Globus pallidus (tissue), 1 donor: ENCODE data around the gene IPO13.

Experiments
- DNase-seq: peaks from one replicate; pipeline ENCODE4 v3.0.0-alpha.2; 2015; ENCODE audit warnings: low spot score

IPO13 gene

DNA sequence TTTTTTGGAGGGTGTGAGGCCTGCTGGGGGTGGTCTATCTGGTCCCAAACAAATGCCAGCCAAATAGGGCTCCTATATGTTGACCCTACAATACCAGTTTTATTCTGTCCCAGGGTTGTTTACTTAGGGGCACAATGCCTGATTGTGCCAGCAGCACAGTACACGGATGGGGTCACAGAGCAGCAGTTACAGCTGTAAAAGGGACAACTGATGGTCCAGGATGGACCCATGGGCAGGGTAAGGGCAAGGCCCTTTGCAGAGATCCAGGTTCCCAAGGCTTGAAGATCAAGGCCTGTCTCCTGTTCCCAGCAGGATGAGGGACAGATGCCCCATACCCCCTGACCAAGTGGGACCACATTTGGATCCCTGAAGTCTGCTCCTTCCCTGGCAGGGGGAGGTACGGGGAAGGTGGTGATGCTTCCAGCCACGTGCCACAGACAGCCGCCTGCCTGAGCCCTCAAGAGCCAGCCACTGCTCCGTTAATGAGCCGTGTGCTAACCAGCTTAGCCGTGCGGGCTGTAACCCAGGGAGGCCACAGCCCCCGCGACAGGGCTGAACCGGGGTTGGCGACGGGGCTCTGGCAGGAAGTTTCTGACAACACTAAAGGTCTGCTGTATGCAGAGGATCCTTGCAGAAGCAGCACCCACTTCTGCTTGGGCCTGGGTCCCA lies 66.3 kb downstream of the IPO13 start:
- peak; percentile 76 for DNase-seq

DNA sequence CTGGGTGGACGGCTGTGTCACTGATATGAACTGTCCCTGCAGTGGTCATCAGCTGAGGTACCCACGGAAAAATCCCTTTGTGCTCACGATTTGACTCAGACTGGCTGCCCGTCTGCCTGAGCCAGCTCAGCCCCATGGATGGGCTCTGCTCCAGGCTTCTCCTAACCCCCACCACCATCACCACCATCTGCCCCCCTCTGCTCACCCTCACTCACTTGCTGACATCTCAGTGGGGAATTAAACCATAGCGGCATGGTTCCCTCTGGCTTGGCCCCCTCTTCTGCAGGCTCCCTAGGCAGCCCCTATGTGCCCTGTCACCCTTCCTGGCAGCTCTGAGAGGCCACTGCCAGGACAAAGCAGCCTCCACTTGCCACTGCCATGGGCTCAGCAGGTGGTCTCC lies 67.2 kb downstream of the IPO13 start:
- peak; percentile 69 for DNase-seq

GRCh38 chr1:44014365-44015104 lies 67.8 kb downstream of the IPO13 start:
- peak; percentile 62 for DNase-seq

- DNase-seq = no peak
Measured at GRCh38 chr1:44015206-44015605, 68.5 kb downstream of the IPO13 start.

- DNase-seq = peak; percentile 67
Measured at GRCh38 chr1:44016041-44016889, 69.5 kb downstream of the IPO13 start.

DNA sequence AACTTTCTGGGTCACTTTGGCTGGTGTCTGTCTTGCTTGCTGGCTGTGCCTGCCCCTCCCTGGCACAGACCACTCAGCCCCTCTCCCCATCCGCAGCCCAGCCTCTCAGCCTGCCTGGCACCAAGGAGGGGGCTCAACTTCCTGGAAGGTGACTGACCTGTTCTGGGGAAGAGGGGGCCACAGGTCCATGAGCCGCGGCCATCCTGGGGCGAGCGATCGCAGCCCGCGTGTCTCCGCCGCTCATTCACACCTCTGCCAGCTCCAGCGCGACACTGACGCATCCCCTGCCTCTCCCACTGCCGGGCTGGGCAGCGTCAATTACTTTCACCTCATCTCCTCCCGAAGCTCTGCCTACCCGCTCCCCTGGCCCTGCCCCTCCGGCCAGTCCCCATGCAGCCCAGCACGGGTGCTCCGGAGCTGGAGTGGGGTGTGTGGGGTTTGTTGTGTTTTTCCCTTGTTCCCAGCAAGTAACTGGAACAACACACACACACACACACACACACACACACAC lies 70.2 kb downstream of the IPO13 start:
- peak; percentile 64 for DNase-seq
